ENCODE results near the gene OARD1.
"Not testable (repeated sequence)": the region's sequence is repeated elsewhere in the genome, so short reads cannot be mapped to it uniquely, and the experiment has no call there.

DNA sequence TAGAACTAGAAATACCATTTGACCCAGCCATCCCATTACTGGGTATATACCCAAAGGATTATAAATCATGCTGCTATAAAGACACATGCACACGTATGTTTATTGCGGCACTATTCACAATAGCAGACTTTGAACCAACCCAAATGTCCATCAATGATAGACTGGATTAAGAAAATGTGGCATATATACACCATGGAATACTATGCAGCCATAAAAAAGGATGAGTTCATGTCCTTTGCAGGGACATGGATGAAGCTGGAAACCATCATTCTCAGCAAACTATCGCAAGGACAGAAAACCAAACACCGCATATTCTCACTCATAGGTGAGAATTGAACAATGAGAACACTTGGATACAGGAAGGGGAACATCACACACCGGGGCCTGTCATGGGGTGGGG lies 56.3 kb downstream of the OARD1 start:
- TF ChIP-seq CTCF (IDR thresholded peaks at IDR 0.05; ENCODE audit: insufficient read depth, low read depth, low read length); EZH2 (IDR thresholded peaks at IDR 0.05; ENCODE audit: insufficient read depth, low read length): not testable (repeated sequence)
